Measurements from ENCODE around the gene LRMDA. TPM values are rescaled to one million over a fixed set of nuclear protein-coding genes. Genes with fewer than 3 reads are reported as not detected.

LRMDA gene
- polyA plus RNA-seq, 1 donor (not counting 4 experiments of a cell fraction or from before 2014, with no cell fraction given): not detected

DNA sequence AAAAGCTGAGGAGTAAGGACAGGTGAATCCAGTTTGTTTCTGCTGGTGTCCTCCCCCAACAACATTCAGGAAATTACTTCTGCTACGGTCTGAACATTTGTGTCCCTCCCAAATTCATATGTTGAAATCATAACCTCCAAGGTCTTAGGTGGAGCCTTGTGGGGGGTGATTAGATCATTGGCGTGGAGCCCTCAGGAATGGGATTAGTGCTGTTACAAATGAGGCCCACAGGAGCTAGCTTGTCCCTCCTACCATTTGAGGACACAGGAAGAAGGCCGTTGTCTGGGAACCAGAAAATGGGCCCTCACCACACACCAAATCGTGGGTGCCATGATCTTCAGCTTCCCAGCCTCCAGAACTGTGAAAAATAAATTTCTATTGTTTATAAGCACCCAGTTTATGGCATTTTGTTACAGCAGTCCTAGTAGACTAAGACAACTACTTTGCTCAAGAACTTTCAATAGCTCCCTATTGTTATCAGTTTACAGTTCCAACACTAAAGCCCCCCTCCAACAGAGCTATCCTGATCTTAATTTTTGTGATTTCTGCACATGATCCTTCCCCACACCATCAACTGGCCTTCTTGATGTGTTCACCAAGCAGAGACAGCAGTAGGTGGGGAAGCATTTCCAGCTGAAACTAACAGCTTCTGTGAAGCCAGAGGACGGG, 2.1 kb upstream of the LRMDA start:
- no peak for TF ChIP-seq CTCF (optimal IDR thresholded peaks at IDR 0.05 in 1 of 3, IDR thresholded peaks at IDR 0.05 in 1 of 3, conservative IDR thresholded peaks at IDR 0.05 in 1 of 3; ENCODE audit: extremely low read depth in 1 of 3, insufficient read depth in 2 of 3, low read length in 3 of 3)
- no peak for TF ChIP-seq EZH2 (IDR thresholded peaks at IDR 0.05; ENCODE audit: low read length)
- Histone ChIP-seq H3K27ac (ENCODE audit: control insufficient read depth, insufficient read depth, low read length) (peak overlapping the region; percentile 37), H3K27me3 (ENCODE audit: control insufficient read depth, extremely low read depth, insufficient read depth, low read length) (no peaks in the 10 kb centered on the region), H3K9me3 (ENCODE audit: control insufficient read depth, low read depth, low read length) (no peaks in the 10 kb centered on the region), H4K20me1 (ENCODE audit: control insufficient read depth, extremely low read depth, insufficient read depth, low read length) (no peaks in the 10 kb centered on the region), H3K36me3 (ENCODE audit: control insufficient read depth in 2 of 2, extremely low read depth in 1 of 2, insufficient read depth in 2 of 2, low read length in 2 of 2) (no peaks in the 10 kb centered on the region), H3K4me1 (ENCODE audit: control insufficient read depth, extremely low read depth, insufficient read depth, low read length) (peaks cover 48% of the 10 kb centered on the region), H3K4me2 (ENCODE audit: control insufficient read depth, extremely low read depth, insufficient read depth, low read depth, low read length) (peak overlapping the region; percentile 82), H3K4me3 (ENCODE audit: control insufficient read depth in 2 of 3, extremely low read depth in 1 of 3, insufficient read depth in 2 of 3, low read depth in 1 of 3, low read length in 3 of 3) (no peak overlapping the region), H3K9ac (ENCODE audit: control insufficient read depth, extremely low read depth, insufficient read depth, low read length) (no peak overlapping the region), H3K9me1 (ENCODE audit: control insufficient read depth, extremely low read depth, insufficient read depth, low read length) (no peaks in the 10 kb centered on the region), H3K79me2 (ENCODE audit: control insufficient read depth, insufficient read depth, low read length) (no peaks in the 10 kb centered on the region), H2AFZ (ENCODE audit: control insufficient read depth, low read length) (no peak overlapping the region)
- dilution Hi-C loops (cut with MboI; ENCODE audit: extremely low pct_ligation_motif_present, low sequenced_read_pairs): no loop called here
- peak; percentile 70 for FAIRE-seq
- DNase-seq (ENCODE audit: low read depth, low spot score): no peak

DNA sequence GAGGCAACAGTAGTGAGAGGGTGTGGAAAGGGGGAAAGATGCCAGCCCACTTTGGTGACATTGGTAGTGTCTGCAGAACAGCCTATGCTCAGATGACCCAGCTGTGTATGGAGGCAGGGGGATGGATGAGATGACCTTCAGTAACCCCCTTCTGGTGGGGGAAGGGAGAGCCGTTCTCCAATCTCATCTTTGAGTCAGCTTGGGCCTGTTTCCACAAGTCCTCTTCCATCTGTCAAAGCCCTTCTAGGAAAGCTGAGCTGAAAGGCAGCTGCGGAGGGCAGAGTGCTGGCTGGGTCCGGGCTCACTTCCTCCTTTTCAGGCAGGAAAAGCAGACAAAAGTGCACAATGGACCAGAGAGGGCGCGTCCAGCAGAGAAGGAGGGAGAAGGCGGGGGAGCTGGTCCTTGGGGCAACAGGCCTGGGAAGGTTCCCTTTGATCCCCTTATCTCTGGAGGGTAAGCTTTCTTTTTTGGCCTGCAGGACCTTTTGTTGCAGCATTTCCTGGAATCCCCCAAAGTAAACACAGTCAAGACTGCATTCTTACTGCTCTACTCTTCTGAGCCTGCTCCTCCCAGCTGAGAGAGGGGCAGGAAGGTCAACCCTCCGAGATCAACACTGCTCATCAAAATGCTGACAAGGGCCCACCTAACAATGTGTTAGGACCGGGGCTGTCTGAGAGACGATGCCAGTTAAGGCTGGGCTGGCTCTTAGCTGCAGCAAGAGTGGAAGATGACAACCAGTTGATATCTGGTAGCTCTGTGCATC, 1.2 kb upstream of the LRMDA start:
- Histone ChIP-seq H3K27ac (ENCODE audit: control insufficient read depth, insufficient read depth, low read length) (peak overlapping the region; percentile 37), H3K4me3 (ENCODE audit: control insufficient read depth in 2 of 3, extremely low read depth in 1 of 3, insufficient read depth in 2 of 3, low read depth in 1 of 3, low read length in 3 of 3) (peak overlapping the region in 1 of 3 experiments; percentile 30)
- dilution Hi-C loops (cut with MboI; ENCODE audit: extremely low pct_ligation_motif_present, low sequenced_read_pairs): no loop called here

More for the DNA sequence above, 1.2 kb upstream of the LRMDA start:
- Histone ChIP-seq H3K79me2 (ENCODE audit: control insufficient read depth, insufficient read depth, low read length) (no peaks in the 10 kb centered on the region), H3K4me1 (ENCODE audit: control insufficient read depth, extremely low read depth, insufficient read depth, low read length) (peaks cover 42% of the 10 kb centered on the region), H3K36me3 (ENCODE audit: control insufficient read depth in 2 of 2, extremely low read depth in 1 of 2, insufficient read depth in 2 of 2, low read length in 2 of 2) (no peaks in the 10 kb centered on the region), H2AFZ (ENCODE audit: control insufficient read depth, low read length) (peak overlapping the region; percentile 84), H3K4me2 (ENCODE audit: control insufficient read depth, extremely low read depth, insufficient read depth, low read depth, low read length) (peak overlapping the region; percentile 82), H3K9me3 (ENCODE audit: control insufficient read depth, low read depth, low read length) (no peaks in the 10 kb centered on the region), H3K9me1 (ENCODE audit: control insufficient read depth, extremely low read depth, insufficient read depth, low read length) (no peaks in the 10 kb centered on the region), H3K27me3 (ENCODE audit: control insufficient read depth, extremely low read depth, insufficient read depth, low read length) (no peaks in the 10 kb centered on the region), H4K20me1 (ENCODE audit: control insufficient read depth, extremely low read depth, insufficient read depth, low read length) (no peaks in the 10 kb centered on the region), H3K9ac (ENCODE audit: control insufficient read depth, extremely low read depth, insufficient read depth, low read length) (no peak overlapping the region)
- FAIRE-seq (peak; percentile 98), DNase-seq (ENCODE audit: low read depth, low spot score) (no peak)
- TF ChIP-seq EZH2 (IDR thresholded peaks at IDR 0.05; ENCODE audit: low read length): no peak
- TF ChIP-seq CTCF (optimal IDR thresholded peaks at IDR 0.05 in 1 of 3, IDR thresholded peaks at IDR 0.05 in 1 of 3, conservative IDR thresholded peaks at IDR 0.05 in 1 of 3; ENCODE audit: extremely low read depth in 1 of 3, insufficient read depth in 2 of 3, low read length in 3 of 3): no peak

Measured in keratinocyte (primary cell).